AG09319 (cell line): ENCODE data around the gene PDZD8.
"Not testable (repeated sequence)": the region's sequence is repeated elsewhere in the genome, so short reads cannot be mapped to it uniquely, and the experiment has no call there.

Source experiments
- DNase-seq: peaks from one replicate; pipeline ENCODE4 v3.0.0-alpha.2; 2010; ENCODE audit warnings: low read depth; ENCODE audit errors: extremely low read depth
- CTCF ChIP-seq: IDR thresholded peaks from 2 replicates; pipeline ENCODE4 v1.5.1; 2011; ENCODE audit warnings: low read depth, mild to moderate bottlenecking, inconsistent platforms, low read length, moderate library complexity

Gene PDZD8

GRCh38 chr10:117240621-117241529 is 134.4 kb downstream of the PDZD8 start, which contains the start of gene SLC18A2:
Gene SLC18A2 (plus strand): TSS chr10:117241114. CDS start chr10:117241694, 580 bp downstream.
- TF ChIP-seq CTCF = no peak

DNA sequence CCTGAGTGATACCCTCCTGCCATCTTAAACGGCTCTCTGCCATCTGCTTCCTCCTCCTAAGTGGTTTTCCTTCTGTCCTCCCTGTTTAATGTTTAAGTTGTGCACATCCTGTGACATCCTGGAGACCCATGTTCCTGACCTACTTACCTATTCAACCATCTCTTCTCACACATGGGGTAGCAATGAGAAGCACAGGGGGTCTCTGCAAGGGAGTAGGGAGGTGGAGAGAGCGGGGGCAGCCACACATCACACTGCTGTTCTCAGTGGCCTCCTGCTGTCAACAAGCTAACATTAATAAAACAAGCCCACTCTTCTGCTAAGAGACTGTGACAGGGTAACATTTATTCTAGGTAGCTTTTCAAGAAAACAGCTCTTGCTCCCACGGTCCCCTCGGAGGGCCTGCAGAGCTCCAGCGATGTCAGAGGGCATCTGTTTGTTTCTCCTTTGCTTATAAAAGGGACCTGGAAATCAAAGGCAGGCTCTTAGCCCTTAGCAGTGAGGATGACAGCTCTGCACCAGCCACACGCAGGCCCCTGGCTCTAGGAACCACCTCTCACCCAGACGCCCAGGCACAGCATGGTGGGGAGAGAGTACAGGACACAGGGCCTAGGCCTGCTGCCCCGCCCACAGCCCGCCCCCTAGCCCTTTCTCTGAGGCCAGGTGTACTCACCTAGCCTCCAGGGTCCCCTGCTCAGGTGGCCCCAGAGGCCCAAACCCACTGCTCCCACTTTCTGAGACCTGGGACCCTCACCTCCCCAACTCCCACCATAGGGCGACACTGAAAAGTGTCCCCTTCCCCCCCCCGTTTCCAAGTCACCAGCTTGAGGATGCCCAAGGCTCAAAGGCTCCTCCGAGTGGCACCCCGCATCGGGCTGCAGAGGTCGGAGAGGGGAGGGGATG is 135.3 kb downstream of the PDZD8 start:
- no peak for TF ChIP-seq CTCF
- no peak for DNase-seq

More at GRCh38 chr10:117240621-117241529, 134.4 kb downstream of the PDZD8 start, which contains the start of gene SLC18A2:
- no peak for DNase-seq

DNA sequence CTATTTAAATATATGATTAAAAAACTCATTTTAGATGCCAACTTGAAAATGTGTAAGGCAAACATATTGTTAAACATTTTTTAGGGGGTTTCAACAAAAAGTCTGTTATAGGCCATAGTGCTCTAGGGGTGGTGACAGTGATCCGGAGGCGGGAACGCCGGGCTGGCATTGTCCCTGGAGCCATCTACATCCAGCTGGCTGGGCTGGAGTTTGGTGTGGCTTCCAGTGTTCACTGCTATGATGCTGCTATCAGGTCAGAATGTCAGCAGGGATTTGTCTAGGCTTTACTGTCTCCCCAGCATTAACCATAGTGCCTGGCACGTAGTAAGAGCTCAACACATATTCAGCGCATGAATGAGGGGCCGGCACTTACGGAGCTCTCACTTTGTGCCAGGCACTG is 136.2 kb downstream of the PDZD8 start:
- no peak for TF ChIP-seq CTCF
- DNase-seq = no peak

DNA sequence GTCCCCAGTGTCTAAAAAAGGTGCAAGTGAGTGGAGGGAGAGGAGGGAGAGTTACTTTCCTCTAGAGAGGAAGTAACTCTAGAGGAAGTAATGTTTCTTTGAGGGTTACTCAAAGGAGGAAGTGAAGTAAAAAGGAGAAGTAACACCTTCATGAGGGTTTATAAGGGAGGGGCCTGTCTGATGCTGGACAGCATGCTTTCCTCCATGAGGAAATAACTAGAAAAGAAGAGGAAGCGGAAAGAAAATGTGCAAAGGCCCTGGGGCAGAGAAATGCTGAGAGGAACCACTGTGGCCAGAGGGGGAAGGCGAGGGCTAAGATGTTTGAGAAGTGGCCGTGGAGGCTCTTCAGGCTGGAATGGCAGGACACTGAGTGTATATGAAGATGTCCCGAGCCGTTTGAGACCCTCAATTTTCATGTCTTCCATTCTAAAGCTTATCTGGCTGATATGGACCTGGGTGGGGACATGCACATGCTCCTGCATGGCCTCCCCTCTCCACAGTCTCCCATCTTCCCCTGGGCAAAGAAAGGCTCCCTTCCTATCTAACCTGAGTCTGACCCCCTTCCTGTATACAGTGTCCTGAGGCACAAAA is 137.7 kb downstream of the PDZD8 start:
- no peak for TF ChIP-seq CTCF
- DNase-seq = no peak

DNA sequence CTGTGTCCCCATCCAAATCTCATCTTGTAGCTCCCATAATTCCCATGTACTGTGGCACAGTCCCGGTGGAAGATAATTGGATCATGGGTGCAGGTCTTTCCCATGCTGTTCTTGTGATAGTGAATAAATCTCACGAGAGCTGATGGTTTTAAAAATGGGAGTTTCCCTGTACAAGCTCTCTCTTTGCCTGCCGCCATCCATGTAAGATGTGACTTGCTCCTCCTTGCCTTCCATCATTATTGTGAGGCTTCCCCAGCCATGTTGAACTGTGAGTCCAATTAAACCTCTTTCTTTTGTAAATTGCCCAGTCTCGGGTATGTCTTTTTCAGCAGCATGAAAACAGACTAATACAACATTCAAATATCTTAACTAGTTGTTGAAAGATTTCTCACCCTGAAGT is 145.1 kb downstream of the PDZD8 start:
- DNase-seq = not testable (repeated sequence)

DNA sequence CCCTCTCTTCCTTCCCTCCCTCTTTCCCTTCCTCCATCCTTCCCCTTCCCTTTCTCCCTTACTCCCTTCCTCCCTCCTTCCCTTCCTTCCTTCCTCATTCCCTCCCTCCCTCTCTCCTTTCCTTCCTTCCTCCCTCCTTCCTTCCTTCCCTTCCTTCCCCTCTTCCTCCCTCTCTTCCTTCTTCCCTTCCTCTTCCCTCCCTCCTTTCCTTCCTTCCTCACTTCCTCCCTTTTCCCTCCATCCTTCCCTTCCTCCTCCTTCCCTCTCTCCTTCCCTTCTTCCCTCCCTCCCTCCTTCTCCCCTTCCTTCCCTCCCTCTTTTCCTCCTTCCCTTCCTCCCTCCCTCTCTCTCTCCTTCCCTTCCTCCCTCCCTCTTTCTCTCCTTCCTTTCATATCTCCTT is 147.0 kb downstream of the PDZD8 start:
- no peak for TF ChIP-seq CTCF
- DNase-seq = no peak
